Measurements from ENCODE around the gene TBL3.

The TBL3 gene

DNA sequence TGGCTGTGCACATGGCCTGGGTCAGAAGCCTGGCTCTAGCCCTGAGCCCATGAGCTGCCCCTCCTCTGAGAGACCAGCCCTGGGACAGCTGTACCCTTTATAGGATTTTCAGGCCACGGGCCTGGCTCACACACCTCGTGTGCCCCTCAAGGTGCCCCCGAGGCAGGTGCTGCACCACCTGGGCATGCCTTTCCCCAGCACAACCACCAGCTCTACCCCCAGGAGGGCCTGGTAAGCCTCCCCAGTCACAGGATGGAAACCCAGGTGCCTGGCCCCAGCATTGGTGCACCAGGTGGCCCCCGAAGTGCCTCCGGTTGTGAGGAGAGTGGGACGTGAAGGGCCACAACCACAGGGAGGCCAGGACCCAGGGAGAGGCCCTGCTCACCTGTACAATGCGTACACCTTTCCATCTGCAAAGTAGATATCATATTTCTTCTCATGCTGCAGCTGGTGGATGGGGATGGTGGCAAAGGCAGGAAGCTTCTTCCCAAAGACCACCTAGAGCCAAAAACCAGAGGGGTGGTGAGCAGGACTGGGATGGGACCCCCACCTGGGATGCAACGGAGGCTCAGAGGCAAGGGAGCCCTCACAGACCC is 31.5 kb downstream of the TBL3 start:
- no peak for ATAC-seq
- TF ChIP-seq GLIS3 (CRISPR knock-in tag; IDR thresholded peaks at IDR 0.05) (no peak), TOX (CRISPR knock-in tag; IDR thresholded peaks at IDR 0.05; ENCODE audit: borderline replicate concordance) (no peak), BACH2 (CRISPR knock-in tag; IDR thresholded peaks at IDR 0.05; ENCODE audit: borderline replicate concordance) (no peak), ISL1 (CRISPR knock-in tag; IDR thresholded peaks at IDR 0.05) (no peak), ARNTL (CRISPR knock-in tag; IDR thresholded peaks at IDR 0.05; ENCODE audit: borderline replicate concordance, low read depth) (no peak), POU6F1 (CRISPR knock-in tag; IDR thresholded peaks at IDR 0.05; ENCODE audit: borderline replicate concordance, low read depth) (no peak), PPARA (CRISPR knock-in tag; IDR thresholded peaks at IDR 0.05; ENCODE audit: borderline replicate concordance) (no peak), ZFP3 (CRISPR knock-in tag; IDR thresholded peaks at IDR 0.05) (no peak), RARB (CRISPR knock-in tag; IDR thresholded peaks at IDR 0.05) (no peak), ZFP30 (CRISPR knock-in tag; IDR thresholded peaks at IDR 0.05) (no peak), ESRRG (CRISPR knock-in tag; IDR thresholded peaks at IDR 0.05) (no peak)
- TF ChIP-seq, protein P1, sequence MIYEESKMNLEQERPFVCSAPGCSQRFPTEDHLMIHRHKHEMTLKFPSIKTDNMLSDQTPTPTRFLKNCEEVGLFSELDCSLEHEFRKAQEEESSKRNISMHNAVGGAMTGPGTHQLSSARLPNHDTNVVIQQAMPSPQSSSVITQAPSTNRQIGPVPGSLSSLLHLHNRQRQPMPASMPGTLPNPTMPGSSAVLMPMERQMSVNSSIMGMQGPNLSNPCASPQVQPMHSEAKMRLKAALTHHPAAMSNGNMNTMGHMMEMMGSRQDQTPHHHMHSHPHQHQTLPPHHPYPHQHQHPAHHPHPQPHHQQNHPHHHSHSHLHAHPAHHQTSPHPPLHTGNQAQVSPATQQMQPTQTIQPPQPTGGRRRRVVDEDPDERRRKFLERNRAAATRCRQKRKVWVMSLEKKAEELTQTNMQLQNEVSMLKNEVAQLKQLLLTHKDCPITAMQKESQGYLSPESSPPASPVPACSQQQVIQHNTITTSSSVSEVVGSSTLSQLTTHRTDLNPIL (CRISPR knock-in tag; IDR thresholded peaks at IDR 0.05; ENCODE audit: low read depth) = no peak
- TF ChIP-seq, protein P2, sequence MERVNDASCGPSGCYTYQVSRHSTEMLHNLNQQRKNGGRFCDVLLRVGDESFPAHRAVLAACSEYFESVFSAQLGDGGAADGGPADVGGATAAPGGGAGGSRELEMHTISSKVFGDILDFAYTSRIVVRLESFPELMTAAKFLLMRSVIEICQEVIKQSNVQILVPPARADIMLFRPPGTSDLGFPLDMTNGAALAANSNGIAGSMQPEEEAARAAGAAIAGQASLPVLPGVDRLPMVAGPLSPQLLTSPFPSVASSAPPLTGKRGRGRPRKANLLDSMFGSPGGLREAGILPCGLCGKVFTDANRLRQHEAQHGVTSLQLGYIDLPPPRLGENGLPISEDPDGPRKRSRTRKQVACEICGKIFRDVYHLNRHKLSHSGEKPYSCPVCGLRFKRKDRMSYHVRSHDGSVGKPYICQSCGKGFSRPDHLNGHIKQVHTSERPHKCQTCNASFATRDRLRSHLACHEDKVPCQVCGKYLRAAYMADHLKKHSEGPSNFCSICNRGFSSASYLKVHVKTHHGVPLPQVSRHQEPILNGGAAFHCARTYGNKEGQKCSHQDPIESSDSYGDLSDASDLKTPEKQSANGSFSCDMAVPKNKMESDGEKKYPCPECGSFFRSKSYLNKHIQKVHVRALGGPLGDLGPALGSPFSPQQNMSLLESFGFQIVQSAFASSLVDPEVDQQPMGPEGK (CRISPR knock-in tag; IDR thresholded peaks at IDR 0.05; ENCODE audit: borderline replicate concordance) = no peak
- TF ChIP-seq, protein P3, sequence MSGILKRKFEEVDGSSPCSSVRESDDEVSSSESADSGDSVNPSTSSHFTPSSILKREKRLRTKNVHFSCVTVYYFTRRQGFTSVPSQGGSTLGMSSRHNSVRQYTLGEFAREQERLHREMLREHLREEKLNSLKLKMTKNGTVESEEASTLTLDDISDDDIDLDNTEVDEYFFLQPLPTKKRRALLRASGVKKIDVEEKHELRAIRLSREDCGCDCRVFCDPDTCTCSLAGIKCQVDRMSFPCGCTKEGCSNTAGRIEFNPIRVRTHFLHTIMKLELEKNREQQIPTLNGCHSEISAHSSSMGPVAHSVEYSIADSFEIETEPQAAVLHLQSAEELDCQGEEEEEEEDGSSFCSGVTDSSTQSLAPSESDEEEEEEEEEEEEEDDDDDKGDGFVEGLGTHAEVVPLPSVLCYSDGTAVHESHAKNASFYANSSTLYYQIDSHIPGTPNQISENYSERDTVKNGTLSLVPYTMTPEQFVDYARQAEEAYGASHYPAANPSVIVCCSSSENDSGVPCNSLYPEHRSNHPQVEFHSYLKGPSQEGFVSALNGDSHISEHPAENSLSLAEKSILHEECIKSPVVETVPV (CRISPR knock-in tag; IDR thresholded peaks at IDR 0.05) = no peak

- TF ChIP-seq, protein P2 (CRISPR knock-in tag; IDR thresholded peaks at IDR 0.05; ENCODE audit: borderline replicate concordance) = no peak
- no peak for TF ChIP-seq PPARA (CRISPR knock-in tag; IDR thresholded peaks at IDR 0.05; ENCODE audit: borderline replicate concordance)
- ATAC-seq = peak; percentile 91
Observed at GRCh38 chr16:2003827-2004641, 32.2 kb downstream of the TBL3 start.

GRCh38 chr16:2004795-2005517 is 33.1 kb downstream of the TBL3 start:
- no peak for ATAC-seq
- TF ChIP-seq POU6F1 (CRISPR knock-in tag; IDR thresholded peaks at IDR 0.05; ENCODE audit: borderline replicate concordance, low read depth) (no peak), PPARA (CRISPR knock-in tag; IDR thresholded peaks at IDR 0.05; ENCODE audit: borderline replicate concordance) (no peak), ZFP3 (CRISPR knock-in tag; IDR thresholded peaks at IDR 0.05) (no peak), BACH2 (CRISPR knock-in tag; IDR thresholded peaks at IDR 0.05; ENCODE audit: borderline replicate concordance) (no peak), RARB (CRISPR knock-in tag; IDR thresholded peaks at IDR 0.05) (no peak), ZC3H10 (CRISPR knock-in tag; IDR thresholded peaks at IDR 0.05) (no peak), ZNF565 (CRISPR knock-in tag; conservative IDR thresholded peaks at IDR 0.05; ENCODE audit: low read depth) (no peak), ZNF70 (CRISPR knock-in tag; IDR thresholded peaks at IDR 0.05) (no peak), ISL1 (CRISPR knock-in tag; IDR thresholded peaks at IDR 0.05) (no peak), ESRRG (CRISPR knock-in tag; IDR thresholded peaks at IDR 0.05) (no peak), TSHZ2 (CRISPR knock-in tag; IDR thresholded peaks at IDR 0.05) (no peak)
- TF ChIP-seq, protein P2 (CRISPR knock-in tag; IDR thresholded peaks at IDR 0.05; ENCODE audit: borderline replicate concordance) = no peak

Data from SK-N-SH treated with all-trans-retinoic acid at 6 μM for 48 hours (cell line).